HCT116 (cell line): ENCODE measurements around the gene YAP1.

ENCODE experiments used
- CTCF ChIP-seq, 3 experiments: fragments of 200-600 bp in 1 of 3; sonication (generic) in 1 of 3; IDR thresholded peaks in 2 of 3; conservative IDR thresholded peaks in 1 of 3; 2 replicates each; pipeline ENCODE4 v1.5.1; 2012 to 2017; ENCODE audit warnings: low read depth in 2 of 3, low read length in 2 of 3, antibody characterized with exemption in 1 of 3, borderline replicate concordance in 1 of 3, control low read depth in 1 of 3, mild to moderate bottlenecking in 1 of 3, mixed read lengths in 1 of 3, mixed run types in 1 of 3, moderate library complexity in 1 of 3; ENCODE audit not compliant: insufficient read depth in 1 of 3
- JUND ChIP-seq: IDR thresholded peaks from 2 replicates; pipeline ENCODE4 v1.6.1; 2012
- MAX ChIP-seq: IDR thresholded peaks from 2 replicates; pipeline ENCODE4 v1.6.1; 2012
- POLR2A ChIP-seq: IDR thresholded peaks from 2 replicates; pipeline ENCODE4 v1.7.0; 2011; ENCODE audit warnings: borderline replicate concordance; ENCODE audit not compliant: insufficient read depth, insufficient read length; ENCODE audit errors: extremely low read depth
- RAD21 ChIP-seq: IDR thresholded peaks from 2 replicates; pipeline ENCODE4 v1.6.1; 2012; ENCODE audit warnings: low read depth, mild to moderate bottlenecking
- REST ChIP-seq: IDR thresholded peaks from 2 replicates; pipeline ENCODE4 v1.6.1; 2012; ENCODE audit warnings: low read depth
- SP1 ChIP-seq: IDR thresholded peaks from 2 replicates; pipeline ENCODE4 v1.6.1; 2012; ENCODE audit warnings: low read depth
- ZBTB33 ChIP-seq: IDR thresholded peaks from 2 replicates; pipeline ENCODE4 v1.6.1; 2011; ENCODE audit warnings: mild to moderate bottlenecking, low read length, moderate library complexity; ENCODE audit not compliant: insufficient replicate concordance; ENCODE audit errors: extremely low read depth

GRCh38 chr11:102272047-102272824, 162.0 kb downstream of the YAP1 start:
- TF ChIP-seq SP1 (no peak), CTCF (IDR thresholded peaks at IDR 0.05 in 2 of 3, conservative IDR thresholded peaks at IDR 0.05 in 1 of 3; ENCODE audit: borderline replicate concordance in 1 of 3, insufficient read depth in 1 of 3, low read depth in 2 of 3, low read length in 2 of 3) (no peak), MAX (no peak), POLR2A (no peak), JUND (no peak), RAD21 (no peak), REST (no peak), ZBTB33 (no peak)
